ENCODE results near the gene CYP4F22.

- TF ChIP-seq CTCF (conservative IDR thresholded peaks at IDR 0.05) (no peak), EZH2 (IDR thresholded peaks at IDR 0.05; ENCODE audit: low read depth) (no peak)
Measured at GRCh38 chr19:15562861-15563260, 54.5 kb downstream of the CYP4F22 start.

All from PC-9 (cell line).